HAP-1 (cell line): ENCODE measurements around the gene SLC22A14.

ENCODE experiments used
- DNase-seq, 2 experiments: peaks; one replicate each; pipeline ENCODE4 v3.0.0-alpha.2; 2016 to 2020; ENCODE audit warnings: low spot score in 2 of 2
- H3K27me3 ChIP-seq: fragments of 250-450 bp; sonication (Bioruptor Pico); 2 replicates; pipeline ENCODE4 v1.5.1; 2020; ENCODE audit warnings: low read depth, mild to moderate bottlenecking, moderate library complexity
- H3K36me3 ChIP-seq: fragments of 250-450 bp; sonication (Bioruptor Pico); replicated peaks from 2 replicates; pipeline ENCODE4 v1.5.1; 2020; ENCODE audit warnings: mild to moderate bottlenecking
- H3K4me1 ChIP-seq: fragments of 250-450 bp; sonication (Bioruptor Pico); 2 replicates; pipeline ENCODE4 v1.5.1; 2020; ENCODE audit warnings: mild to moderate bottlenecking
- H3K4me3 ChIP-seq: fragments of 250-450 bp; sonication (Bioruptor Pico); 2 replicates; pipeline ENCODE4 v1.5.1; 2020; ENCODE audit warnings: mild to moderate bottlenecking, moderate library complexity
- H3K9me3 ChIP-seq: fragments of 250-450 bp; sonication (Bioruptor Pico); 2 replicates; pipeline ENCODE4 v1.5.1; 2020; ENCODE audit warnings: mild to moderate bottlenecking, moderate library complexity
- in situ Hi-C: fragments of 300-500 bp; cut with MboI; formaldehyde crosslinking; loops from 3 replicates; pipeline ENCODE4 v1.14.3; 2020; ENCODE audit warnings: low sequenced_read_pairs, inconsistent platforms, mixed read lengths

The SLC22A14 gene

DNA sequence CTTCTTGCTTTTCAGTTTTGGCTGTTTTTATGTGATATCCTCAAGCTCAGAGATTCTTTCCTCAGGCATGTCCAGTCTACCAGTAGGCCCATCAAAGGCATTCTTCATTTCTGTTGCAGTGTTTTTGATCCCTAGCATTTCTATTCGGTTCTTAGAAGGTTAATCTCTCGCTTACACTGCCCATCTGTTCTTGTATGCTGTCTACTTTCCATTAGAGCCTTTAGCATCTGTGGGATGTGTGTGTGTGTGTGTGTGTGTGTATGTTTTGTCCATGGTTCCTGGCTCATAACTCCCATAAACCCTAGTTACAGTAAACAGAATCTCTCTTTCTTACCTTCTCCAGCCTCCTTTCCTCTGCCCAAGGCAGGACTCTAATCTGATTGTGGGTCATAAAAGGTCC lies 21.6 kb upstream of the SLC22A14 start:
- in situ Hi-C loops = no loop called here
- H3K4me3 ChIP-seq = no peak overlapping the region
- no peaks in the 10 kb centered on the region for H3K27me3 ChIP-seq
- no peaks in the 10 kb centered on the region for H3K4me1 ChIP-seq
- no peak for DNase-seq
- no peaks in the 10 kb centered on the region for H3K9me3 ChIP-seq
- no peaks in the 10 kb centered on the region for H3K36me3 ChIP-seq

DNA sequence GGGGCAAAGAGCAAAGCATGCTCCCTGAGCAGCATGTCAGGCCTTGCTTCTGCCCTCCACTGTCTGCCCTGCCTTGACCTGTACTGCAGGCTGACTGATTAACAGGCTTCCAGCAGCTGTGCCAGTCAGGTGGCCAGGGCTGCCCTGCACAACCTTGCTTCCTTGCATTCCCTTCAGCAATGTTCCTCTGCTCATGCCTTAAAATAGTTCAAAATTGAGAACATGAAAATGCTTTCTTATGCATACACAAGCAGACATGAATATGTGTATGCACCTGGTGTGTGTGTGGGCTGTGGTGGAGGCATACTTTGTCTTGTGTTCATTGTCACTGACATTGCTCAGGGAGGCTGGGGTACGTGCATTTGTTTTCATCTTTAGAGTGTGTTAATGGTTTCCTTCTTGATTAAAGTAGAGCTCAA lies 17.7 kb upstream of the SLC22A14 start:
- Histone ChIP-seq H3K36me3 (no peaks in the 10 kb centered on the region), H3K27me3 (no peaks in the 10 kb centered on the region), H3K9me3 (no peaks in the 10 kb centered on the region), H3K4me3 (no peak overlapping the region), H3K4me1 (no peaks in the 10 kb centered on the region)
- in situ Hi-C loops = no loop called here
- DNase-seq = no peak

DNA sequence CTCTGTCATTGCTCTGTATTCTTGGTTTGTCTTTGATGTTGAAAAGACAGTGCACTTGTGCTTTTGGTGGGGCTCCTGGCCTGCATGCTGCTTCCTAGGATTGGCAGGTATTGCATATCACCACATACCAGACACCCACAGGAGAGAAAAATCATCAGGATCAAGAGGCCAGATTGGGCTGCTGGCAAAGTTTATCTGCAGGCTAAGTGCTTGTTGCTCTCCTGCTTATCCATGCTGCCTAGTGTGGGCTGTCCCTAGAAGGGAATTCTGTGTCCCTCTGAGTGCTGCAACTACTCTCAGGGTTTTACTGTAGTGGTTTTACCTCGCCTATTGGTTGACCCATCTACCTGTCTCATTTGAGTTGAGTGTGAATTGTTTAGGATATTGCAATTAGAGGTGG lies 17.3 kb upstream of the SLC22A14 start:
- DNase-seq = no peak
- in situ Hi-C loops = no loop called here
- H3K9me3 ChIP-seq = no peaks in the 10 kb centered on the region
- H3K4me1 ChIP-seq = no peaks in the 10 kb centered on the region
- no peaks in the 10 kb centered on the region for H3K27me3 ChIP-seq
- no peak overlapping the region for H3K4me3 ChIP-seq
- no peaks in the 10 kb centered on the region for H3K36me3 ChIP-seq

DNA sequence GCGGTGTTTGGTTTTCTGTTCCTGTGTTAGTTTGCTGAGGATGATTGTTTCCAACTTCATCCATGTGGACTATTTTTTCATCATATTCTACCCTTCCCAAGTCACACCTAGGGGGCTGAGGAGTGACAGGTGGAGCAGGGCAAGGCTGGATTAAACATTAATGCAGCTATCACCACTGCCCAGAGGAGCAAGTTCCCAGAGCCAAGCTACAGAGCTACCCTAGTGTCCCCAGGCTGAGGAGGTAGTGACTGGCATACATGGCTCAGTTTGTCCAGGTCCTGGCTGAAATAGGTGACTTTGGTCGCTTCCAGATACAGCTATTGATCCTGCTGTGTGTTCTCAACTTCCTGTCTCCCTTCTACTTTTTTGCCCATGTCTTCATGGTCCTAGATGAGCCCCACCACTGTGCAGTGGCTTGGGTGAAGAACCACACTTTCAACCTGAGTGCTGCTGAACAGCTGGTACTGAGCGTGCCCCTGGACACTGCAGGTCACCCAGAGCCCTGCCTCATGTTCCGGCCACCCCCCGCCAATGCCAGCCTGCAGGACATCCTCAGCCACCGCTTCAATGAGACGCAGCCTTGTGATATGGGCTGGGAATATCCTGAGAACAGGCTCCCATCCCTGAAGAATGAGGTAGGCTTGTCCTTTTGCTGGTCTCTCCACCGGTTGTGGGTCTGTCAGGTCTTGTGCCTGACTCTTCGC lies 16.3 kb upstream of the SLC22A14 start, which contains the start of gene SLC22A13:
Gene SLC22A13 (plus strand): TSS at position 209 of the 704 bp plus-strand sequence. CDS start 49 bp downstream, at position 258.
- H3K4me3 ChIP-seq = no peak within 1 kb of the TSS
- in situ Hi-C loops = no loop called here
- no peaks in the 10 kb centered on the region for H3K9me3 ChIP-seq
- H3K4me1 ChIP-seq = no peaks in the 10 kb centered on the region
- H3K36me3 ChIP-seq = no peaks in the 10 kb centered on the region
- no peak for DNase-seq
- H3K27me3 ChIP-seq = no peaks in the 10 kb centered on the region

DNA sequence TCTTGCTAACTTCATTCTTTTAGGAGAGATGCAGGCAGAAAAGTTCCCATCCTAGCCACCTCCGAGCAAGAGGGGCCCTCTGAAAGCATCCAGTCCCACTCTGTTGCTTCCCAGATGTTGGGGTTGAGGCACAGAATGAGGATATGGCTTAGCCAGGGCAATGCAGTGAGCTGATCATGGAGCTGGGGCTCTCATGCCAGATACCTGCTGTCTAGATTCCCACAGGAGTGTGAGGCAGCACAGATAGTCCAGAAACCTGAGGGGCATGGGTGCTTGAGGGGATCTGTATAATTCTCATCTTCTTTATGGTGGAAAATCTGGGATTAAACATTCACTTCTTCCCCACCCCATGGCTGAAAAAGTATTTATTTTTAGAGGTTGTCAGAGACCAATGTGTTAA lies 15.3 kb upstream of the SLC22A14 start:
- Histone ChIP-seq H3K4me3 (no peak overlapping the region), H3K4me1 (no peaks in the 10 kb centered on the region), H3K27me3 (no peaks in the 10 kb centered on the region), H3K36me3 (no peaks in the 10 kb centered on the region), H3K9me3 (no peaks in the 10 kb centered on the region)
- in situ Hi-C loops = no loop called here
- no peak for DNase-seq

DNA sequence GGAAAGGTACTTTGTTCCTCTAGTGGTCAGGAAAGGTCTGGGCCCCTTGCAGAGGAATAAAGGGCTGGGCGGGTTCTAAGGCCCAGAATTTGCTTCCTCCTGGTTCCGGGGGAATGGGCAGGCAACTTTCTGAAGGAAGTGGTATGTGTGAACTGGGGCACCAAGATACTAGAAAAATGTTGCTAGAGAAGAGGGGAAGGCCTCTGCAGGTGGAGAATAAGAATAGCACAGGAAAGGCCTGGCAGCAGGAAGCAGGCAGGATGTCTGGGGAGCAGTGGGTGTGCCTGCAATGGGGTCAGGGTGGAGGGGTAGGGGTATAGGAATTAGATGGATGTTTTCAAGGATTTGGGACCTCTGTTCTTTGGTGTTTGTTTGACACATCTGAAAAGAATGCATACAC lies 14.4 kb upstream of the SLC22A14 start:
- 0 out of 2 replicates have a peak, but pooled peaks cover 3% of the 10 kb centered on the region for H3K4me1 ChIP-seq
- H3K9me3 ChIP-seq = no peaks in the 10 kb centered on the region
- H3K36me3 ChIP-seq = no peaks in the 10 kb centered on the region
- in situ Hi-C loops = no loop called here
- H3K27me3 ChIP-seq = no peaks in the 10 kb centered on the region
- DNase-seq = no peak
- no peak overlapping the region for H3K4me3 ChIP-seq

DNA sequence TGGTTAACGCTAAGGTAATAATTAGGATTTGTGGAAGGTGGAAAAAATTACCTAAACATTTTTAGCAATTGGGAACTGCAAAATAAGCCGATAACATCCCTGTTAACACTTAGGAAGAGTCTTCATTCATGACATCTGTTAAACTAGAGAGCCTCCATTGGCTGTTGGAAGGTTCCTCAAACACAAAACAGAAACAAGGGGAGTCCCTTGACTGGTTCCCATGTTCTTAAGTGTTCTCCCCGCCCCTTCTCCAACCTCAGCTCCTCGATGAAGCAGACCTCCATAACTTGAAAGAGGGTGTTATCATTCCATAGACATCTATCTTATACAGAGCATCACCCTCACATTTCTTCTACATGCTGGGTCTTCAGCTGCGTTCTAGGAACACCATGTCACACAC lies 14.0 kb upstream of the SLC22A14 start:
- Histone ChIP-seq H3K4me1 (0 out of 2 replicates have a peak, but pooled peaks cover 3% of the 10 kb centered on the region), H3K9me3 (no peaks in the 10 kb centered on the region), H3K36me3 (no peaks in the 10 kb centered on the region), H3K27me3 (no peaks in the 10 kb centered on the region), H3K4me3 (no peak overlapping the region)
- in situ Hi-C loops = no loop called here
- DNase-seq = no peak

DNA sequence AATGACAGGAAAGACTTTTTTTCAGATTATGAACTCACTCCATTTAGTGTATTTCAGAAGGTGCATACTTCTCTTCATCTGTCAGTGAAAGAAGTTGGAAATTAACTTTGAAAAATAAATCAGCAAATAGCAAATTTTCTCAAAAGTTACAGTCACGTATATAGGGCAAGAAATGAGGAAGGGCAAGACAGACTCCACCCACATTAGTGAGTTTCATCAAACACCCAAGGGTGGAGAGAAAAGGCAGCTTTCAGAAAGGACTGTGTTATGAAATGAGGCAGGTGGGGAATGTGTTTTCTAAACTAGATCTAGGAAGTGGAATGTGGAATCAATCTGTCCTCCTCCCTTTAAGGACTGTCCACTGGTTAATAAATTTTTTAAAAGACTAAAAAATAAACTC lies 13.6 kb upstream of the SLC22A14 start:
- H3K36me3 ChIP-seq = no peaks in the 10 kb centered on the region
- in situ Hi-C loops = no loop called here
- H3K4me1 ChIP-seq = 0 out of 2 replicates have a peak, but pooled peaks cover 3% of the 10 kb centered on the region
- H3K9me3 ChIP-seq = no peaks in the 10 kb centered on the region
- no peak for DNase-seq
- no peak overlapping the region for H3K4me3 ChIP-seq
- H3K27me3 ChIP-seq = no peaks in the 10 kb centered on the region

DNA sequence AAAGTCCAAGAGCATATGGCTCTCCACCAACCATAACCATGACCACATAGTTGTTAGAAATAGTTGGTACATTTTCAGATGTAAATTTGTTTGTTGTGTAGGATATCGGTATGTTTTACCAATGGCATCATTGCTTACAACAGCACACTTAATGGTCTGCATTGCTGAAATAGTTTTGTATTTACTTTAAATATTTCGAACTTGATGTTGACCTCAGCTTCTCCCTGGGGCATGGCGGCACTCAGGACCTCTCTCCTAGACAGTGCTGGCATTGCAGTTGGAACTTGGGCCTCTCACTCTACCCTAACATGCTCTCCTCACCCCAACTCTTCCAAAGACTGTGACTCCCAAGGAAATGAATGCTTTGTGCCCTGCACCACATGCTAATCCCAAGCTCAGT lies 11.5 kb upstream of the SLC22A14 start:
- in situ Hi-C loops = no loop called here
- no peak for DNase-seq
- H3K36me3 ChIP-seq = no peaks in the 10 kb centered on the region
- H3K9me3 ChIP-seq = no peaks in the 10 kb centered on the region
- H3K27me3 ChIP-seq = no peaks in the 10 kb centered on the region
- 0 out of 2 replicates have a peak, but pooled peaks cover 3% of the 10 kb centered on the region for H3K4me1 ChIP-seq
- H3K4me3 ChIP-seq = no peak overlapping the region

DNA sequence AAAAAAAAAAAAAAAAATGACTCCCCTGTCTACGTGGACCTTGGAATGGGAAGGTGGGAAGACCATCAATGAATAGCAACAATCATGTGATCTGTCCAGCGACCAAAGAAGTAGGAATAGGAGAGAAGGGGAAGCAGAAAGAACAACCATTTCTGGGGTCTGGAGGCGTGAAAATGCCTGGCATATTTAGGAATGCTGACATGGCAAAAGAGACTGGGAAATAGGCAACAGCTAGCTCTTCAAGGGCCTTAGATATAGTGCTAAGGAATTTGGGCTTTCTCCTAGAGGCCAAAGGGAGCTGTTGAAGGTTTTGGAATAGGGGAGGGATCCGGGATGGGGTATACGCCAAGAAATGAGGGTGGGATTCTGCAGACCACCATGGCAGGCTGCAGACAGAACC lies 10.5 kb upstream of the SLC22A14 start:
- Histone ChIP-seq H3K4me1 (0 out of 2 replicates have a peak, but pooled peaks cover 3% of the 10 kb centered on the region), H3K9me3 (no peaks in the 10 kb centered on the region), H3K36me3 (no peaks in the 10 kb centered on the region), H3K4me3 (no peak overlapping the region), H3K27me3 (no peaks in the 10 kb centered on the region)
- in situ Hi-C loops = no loop called here
- no peak for DNase-seq

DNA sequence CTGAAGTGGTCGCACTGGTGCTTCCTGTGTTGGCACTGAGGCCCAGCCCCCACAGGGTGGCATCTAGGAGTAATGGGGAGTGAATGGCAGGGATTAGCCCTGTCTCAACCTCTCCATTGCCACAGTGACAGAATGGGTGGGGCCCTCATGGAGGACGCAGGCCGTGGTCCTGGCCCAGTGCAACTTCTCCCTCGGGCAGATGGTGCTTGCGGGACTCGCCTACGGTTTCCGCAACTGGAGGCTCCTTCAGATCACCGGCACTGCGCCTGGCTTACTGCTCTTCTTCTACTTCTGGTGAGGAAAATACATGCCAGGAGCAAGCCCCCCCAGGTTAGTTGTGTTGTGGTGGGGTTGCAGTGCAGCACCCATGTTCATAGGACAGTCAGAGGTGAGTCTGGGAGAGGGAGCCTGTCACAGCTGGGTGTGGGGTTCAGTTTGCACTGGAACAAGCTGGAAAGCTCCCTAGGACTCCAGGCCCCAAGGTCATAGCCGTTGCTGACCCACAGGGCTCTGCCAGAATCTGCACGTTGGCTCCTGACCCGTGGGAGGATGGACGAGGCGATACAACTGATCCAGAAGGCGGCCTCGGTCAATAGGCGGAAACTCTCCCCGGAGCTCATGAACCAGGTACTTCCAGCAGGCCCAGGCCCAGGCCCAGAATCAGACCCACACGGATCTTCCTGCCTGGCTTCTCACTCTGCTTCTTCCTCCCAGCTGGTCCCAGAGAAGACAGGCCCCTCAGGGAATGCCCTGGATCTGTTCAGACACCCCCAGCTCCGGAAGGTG lies 7.0 kb upstream of the SLC22A14 start:
- Histone ChIP-seq H3K4me3 (no peak overlapping the region), H3K4me1 (0 out of 2 replicates have a peak, but pooled peaks cover 3% of the 10 kb centered on the region), H3K27me3 (no peaks in the 10 kb centered on the region), H3K9me3 (no peaks in the 10 kb centered on the region), H3K36me3 (no peaks in the 10 kb centered on the region)
- in situ Hi-C loops = no loop called here
- no peak for DNase-seq

DNA sequence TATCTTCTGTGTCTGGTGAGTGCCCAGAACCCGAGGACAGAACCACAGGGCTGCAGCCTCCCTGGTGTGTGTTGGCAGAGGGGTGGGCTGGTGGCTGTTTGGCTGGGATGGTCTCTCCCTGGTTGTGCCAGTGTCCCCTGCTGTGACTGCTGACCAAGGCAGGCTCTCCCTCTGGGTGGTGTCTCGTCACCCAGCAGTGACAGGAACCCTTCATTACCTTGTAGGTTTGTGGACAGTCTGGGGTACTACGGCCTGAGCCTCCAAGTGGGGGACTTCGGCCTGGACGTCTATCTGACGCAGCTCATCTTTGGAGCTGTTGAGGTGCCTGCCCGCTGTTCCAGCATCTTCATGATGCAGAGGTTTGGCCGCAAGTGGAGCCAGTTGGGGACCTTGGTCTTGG lies 6.4 kb upstream of the SLC22A14 start:
- in situ Hi-C loops = no loop called here
- DNase-seq = no peak
- Histone ChIP-seq H3K4me3 (no peak overlapping the region), H3K4me1 (0 out of 2 replicates have a peak, but pooled peaks cover 3% of the 10 kb centered on the region), H3K36me3 (no peaks in the 10 kb centered on the region), H3K9me3 (no peaks in the 10 kb centered on the region), H3K27me3 (no peaks in the 10 kb centered on the region)

DNA sequence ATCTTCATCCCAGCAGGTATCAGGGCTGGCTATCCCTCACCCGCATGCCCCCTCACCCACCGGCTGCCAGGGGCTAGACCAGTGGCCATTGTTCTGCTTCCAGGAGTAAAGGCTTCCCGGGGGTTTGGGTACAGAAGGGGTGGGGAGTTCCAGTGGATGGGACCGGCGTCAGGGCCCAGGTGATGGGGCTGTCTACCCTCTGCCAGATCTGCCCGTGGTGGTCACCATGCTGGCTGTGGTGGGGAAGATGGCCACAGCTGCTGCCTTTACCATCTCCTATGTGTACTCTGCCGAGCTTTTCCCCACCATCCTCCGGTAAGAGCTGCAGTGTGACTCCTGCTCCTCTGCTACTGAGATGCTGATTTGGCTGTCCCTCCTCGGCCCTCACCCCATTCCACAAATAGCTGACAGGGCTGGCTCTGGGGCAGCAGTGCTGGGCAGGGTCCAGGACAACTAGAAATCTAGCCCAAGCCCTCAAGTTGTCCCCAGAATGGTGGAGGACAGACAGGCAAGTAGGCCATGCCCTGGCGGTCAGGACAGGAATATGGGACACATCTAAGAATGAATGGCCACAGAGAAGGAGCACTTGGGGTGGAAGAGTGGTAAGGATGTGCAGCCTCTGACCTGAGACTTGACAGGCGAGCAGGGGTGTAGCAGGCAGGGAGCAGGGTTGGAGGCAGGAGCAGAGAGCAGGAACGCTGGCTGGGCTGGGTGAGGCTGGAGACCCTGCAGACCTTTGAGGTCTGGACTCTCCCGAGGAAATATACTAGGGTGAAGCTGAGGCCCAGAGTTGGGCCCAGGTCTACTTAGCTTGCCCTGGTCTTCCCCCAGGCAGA lies 5.8 kb upstream of the SLC22A14 start:
- H3K9me3 ChIP-seq = no peaks in the 10 kb centered on the region
- DNase-seq = no peak
- H3K4me1 ChIP-seq = 0 out of 2 replicates have a peak, but pooled peaks cover 3% of the 10 kb centered on the region
- H3K4me3 ChIP-seq = no peak overlapping the region
- no peaks in the 10 kb centered on the region for H3K27me3 ChIP-seq
- in situ Hi-C loops = no loop called here
- H3K36me3 ChIP-seq = no peaks in the 10 kb centered on the region
